SU-DHL-6 (cell line): ENCODE data around the gene PRRC2B.

Experiments used
- CTCF ChIP-seq: fragments of 200-600 bp; sonication (generic); IDR thresholded peaks from one replicate; pipeline ENCODE4 v1.5.1; 2017; ENCODE audit warnings: antibody characterized with exemption, mild to moderate bottlenecking, low read length, moderate library complexity; ENCODE audit not compliant: insufficient read depth, poor library complexity, severe bottlenecking
- EZH2phosphoT487 ChIP-seq: fragments of 200-600 bp; sonication (generic), shearing (Covaris generic); conservative IDR thresholded peaks from 2 replicates; pipeline ENCODE4 v1.6.1; 2018; ENCODE audit warnings: mild to moderate bottlenecking, antibody characterized with exemption, low read length, moderate library complexity, mixed read lengths

- TF ChIP-seq CTCF: no peak
- no peak for TF ChIP-seq EZH2phosphoT487
Measured at GRCh38 chr9:131487001-131487400, 93.1 kb downstream of the PRRC2B start.
